Measurements from ENCODE around the gene UBALD1. TPM values are rescaled to one million over a fixed set of nuclear protein-coding genes. Genes with fewer than 3 reads are reported as not detected.

UBALD1 gene
- total RNA-seq, 1 donor from 2014 or later, result 4.6 TPM

DNA sequence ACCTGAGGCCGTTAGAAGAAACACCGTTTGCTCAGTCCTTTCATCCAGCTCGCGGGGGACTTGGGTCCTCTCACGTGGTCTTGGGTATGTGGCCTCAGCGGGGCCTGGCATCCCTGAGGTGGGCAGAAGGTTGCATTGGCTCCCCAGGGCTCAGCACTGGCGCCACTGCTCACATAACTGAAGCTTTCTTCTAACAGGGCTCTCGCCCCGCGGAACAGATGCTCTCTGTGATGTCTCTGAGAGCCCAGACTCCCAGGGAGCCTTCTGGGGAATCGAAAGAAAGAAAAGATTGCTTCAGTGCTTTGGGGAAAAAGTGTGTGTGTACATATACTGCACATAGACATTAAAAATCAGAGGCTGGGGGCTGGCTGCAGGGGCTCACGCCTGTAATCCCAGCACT is 20.1 kb upstream of the UBALD1 start:
- TF ChIP-seq, protein P1, sequence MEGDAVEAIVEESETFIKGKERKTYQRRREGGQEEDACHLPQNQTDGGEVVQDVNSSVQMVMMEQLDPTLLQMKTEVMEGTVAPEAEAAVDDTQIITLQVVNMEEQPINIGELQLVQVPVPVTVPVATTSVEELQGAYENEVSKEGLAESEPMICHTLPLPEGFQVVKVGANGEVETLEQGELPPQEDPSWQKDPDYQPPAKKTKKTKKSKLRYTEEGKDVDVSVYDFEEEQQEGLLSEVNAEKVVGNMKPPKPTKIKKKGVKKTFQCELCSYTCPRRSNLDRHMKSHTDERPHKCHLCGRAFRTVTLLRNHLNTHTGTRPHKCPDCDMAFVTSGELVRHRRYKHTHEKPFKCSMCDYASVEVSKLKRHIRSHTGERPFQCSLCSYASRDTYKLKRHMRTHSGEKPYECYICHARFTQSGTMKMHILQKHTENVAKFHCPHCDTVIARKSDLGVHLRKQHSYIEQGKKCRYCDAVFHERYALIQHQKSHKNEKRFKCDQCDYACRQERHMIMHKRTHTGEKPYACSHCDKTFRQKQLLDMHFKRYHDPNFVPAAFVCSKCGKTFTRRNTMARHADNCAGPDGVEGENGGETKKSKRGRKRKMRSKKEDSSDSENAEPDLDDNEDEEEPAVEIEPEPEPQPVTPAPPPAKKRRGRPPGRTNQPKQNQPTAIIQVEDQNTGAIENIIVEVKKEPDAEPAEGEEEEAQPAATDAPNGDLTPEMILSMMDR (IDR thresholded peaks at IDR 0.05), result no peak
- Histone ChIP-seq H3K27ac (no peak overlapping the region), H3K4me3 (no peak overlapping the region), H3K9me3 (peaks cover 3 to 4% of the 10 kb centered on the region in 2 donors), H3K36me3 (peaks cover 5 to 8% of the 10 kb centered on the region in 2 donors), H3K27me3 (no peaks in the 10 kb centered on the region), H3K4me1 (no peaks in the 10 kb centered on the region)
- intact Hi-C loops (cut with DNase I), result no loop called here
- no peak for DNase-seq (ENCODE audit: low spot score in 2 of 2)

DNA sequence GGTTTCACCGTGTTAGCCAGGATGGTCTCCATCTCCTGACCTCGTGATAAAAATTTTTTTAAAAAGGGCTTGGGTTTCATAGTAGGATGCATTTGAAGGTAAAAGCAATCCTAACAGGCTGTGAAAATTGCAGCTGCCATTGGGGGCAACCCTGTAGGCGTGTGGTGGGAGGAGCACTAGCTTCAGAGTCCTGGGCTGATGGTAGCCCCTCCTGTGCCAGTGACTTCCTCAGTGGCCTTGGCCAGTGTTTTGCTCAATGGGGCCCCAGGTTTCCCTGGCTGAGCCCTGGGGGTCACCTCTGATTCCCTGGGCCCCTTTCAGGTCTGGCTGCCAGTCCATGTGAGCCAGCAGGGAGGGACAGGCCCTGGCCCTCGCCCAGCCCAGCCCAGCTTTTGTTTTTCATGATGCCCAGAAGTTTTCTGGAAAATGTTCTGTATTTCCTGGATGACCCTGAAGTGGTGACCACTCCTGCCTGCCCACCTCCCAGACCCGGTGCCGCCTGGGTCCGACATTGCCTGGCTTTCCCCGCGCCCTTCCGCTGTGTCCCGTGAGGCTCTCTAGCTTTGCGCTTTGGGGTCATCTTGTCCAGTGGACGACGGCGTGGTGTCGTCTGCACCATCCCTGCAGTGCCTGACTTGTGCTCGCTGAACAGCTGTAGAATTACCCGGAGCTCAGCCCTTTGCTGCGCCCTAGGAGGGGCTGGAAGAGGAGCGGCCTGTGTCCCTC is 19.4 kb upstream of the UBALD1 start:
- Histone ChIP-seq H3K4me1 (no peaks in the 10 kb centered on the region), H3K36me3 (peaks cover 5 to 8% of the 10 kb centered on the region in 2 donors), H3K4me3 (no peak overlapping the region), H3K27ac (no peak overlapping the region), H3K9me3 (peaks cover 3 to 4% of the 10 kb centered on the region in 2 donors), H3K27me3 (no peaks in the 10 kb centered on the region)
- DNase-seq (ENCODE audit: low spot score in 2 of 2), result no peak
- TF ChIP-seq, protein P1 (IDR thresholded peaks at IDR 0.05), result no peak
- intact Hi-C loops (cut with DNase I), result no loop called here

GRCh38 chr16:4631444-4631843 is 16.8 kb upstream of the UBALD1 start:
- Histone ChIP-seq H3K9me3 (peaks cover 3 to 4% of the 10 kb centered on the region in 2 donors), H3K4me1 (peaks cover 0 to 9% of the 10 kb centered on the region in 2 donors), H3K27ac (no peak overlapping the region), H3K36me3 (peaks cover 5 to 8% of the 10 kb centered on the region in 2 donors), H3K4me3 (no peak overlapping the region), H3K27me3 (no peaks in the 10 kb centered on the region)
- TF ChIP-seq, protein P1 (IDR thresholded peaks at IDR 0.05), result no peak
- DNase-seq (ENCODE audit: low spot score in 2 of 2), result no peak
- intact Hi-C loops (cut with DNase I), result no loop called here

- TF ChIP-seq, protein P1 (IDR thresholded peaks at IDR 0.05), result no peak
- peaks cover 0 to 8% of the 10 kb centered on the region in 2 donors for H3K36me3 ChIP-seq
- no peak for DNase-seq (ENCODE audit: low spot score in 2 of 2)
- no peak overlapping the region for H3K27ac ChIP-seq
- H3K4me3 ChIP-seq, result no peak overlapping the region
- peaks cover 7 to 23% of the 10 kb centered on the region in 2 donors for H3K4me1 ChIP-seq
- H3K9me3 ChIP-seq, result peaks cover 3 to 4% of the 10 kb centered on the region in 2 donors
- no peaks in the 10 kb centered on the region for H3K27me3 ChIP-seq
- intact Hi-C loops (cut with DNase I), result no loop called here
Measured at GRCh38 chr16:4628283-4628682, 13.6 kb upstream of the UBALD1 start.

GRCh38 chr16:4626396-4626795 is 11.7 kb upstream of the UBALD1 start:
- Histone ChIP-seq H3K27me3 (no peaks in the 10 kb centered on the region), H3K36me3 (peaks cover 0 to 6% of the 10 kb centered on the region in 2 donors), H3K9me3 (peaks cover 1 to 3% of the 10 kb centered on the region in 2 donors), H3K4me3 (peak overlapping the region; percentile 79 to 98), H3K27ac (peak overlapping the region in 1 of 2 donors; percentile 92), H3K4me1 (peaks cover 7 to 23% of the 10 kb centered on the region in 2 donors)
- intact Hi-C loops (cut with DNase I), result no loop called here
- DNase-seq (ENCODE audit: low spot score in 2 of 2), result no peak
- TF ChIP-seq, protein P1 (IDR thresholded peaks at IDR 0.05), result no peak

Data from ascending aorta (tissue), 2 donors.